ENCODE data around the gene ATP6V0E1.

DNA sequence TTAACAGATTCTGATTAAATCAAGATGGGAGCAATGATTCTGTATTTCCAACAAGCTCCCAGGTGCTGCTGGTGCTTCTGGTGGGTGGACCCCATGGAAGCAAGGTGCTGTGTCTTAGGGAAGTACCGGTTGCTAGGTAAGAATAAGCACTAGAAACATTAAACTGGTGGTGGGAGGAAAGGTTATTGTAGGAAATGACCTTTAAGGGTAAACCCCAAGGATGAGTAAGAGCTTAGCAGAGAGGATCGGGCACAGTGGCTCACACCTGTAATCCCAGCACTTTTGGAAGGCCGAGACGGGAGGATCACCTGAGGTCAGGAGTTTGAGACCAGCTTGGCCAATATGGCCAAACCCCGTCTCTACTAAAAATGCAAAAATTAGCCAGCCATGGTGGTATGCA, 56.4 kb downstream of the ATP6V0E1 start:
- TF ChIP-seq, protein P1, sequence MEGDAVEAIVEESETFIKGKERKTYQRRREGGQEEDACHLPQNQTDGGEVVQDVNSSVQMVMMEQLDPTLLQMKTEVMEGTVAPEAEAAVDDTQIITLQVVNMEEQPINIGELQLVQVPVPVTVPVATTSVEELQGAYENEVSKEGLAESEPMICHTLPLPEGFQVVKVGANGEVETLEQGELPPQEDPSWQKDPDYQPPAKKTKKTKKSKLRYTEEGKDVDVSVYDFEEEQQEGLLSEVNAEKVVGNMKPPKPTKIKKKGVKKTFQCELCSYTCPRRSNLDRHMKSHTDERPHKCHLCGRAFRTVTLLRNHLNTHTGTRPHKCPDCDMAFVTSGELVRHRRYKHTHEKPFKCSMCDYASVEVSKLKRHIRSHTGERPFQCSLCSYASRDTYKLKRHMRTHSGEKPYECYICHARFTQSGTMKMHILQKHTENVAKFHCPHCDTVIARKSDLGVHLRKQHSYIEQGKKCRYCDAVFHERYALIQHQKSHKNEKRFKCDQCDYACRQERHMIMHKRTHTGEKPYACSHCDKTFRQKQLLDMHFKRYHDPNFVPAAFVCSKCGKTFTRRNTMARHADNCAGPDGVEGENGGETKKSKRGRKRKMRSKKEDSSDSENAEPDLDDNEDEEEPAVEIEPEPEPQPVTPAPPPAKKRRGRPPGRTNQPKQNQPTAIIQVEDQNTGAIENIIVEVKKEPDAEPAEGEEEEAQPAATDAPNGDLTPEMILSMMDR (IDR thresholded peaks at IDR 0.05): no peak
- no peak for TF ChIP-seq POLR2A (IDR thresholded peaks at IDR 0.05)
